NCI-H2029 treated with DMSO at 0.1 percent for 48 hours (cell line): ENCODE measurements around the gene LILRB5.
A peak's percentile ranks its signal among the peaks of the same experiment; 100 is the strongest.
"Not testable (repeated sequence)": the region's sequence is repeated elsewhere in the genome, so short reads cannot be mapped to it uniquely, and the experiment has no call there.

ENCODE experiments used
- DNase-seq: peaks from one replicate; lab custom pipeline; 2025; lab: John Stamatoyannopoulos, UW

Gene LILRB5

DNA sequence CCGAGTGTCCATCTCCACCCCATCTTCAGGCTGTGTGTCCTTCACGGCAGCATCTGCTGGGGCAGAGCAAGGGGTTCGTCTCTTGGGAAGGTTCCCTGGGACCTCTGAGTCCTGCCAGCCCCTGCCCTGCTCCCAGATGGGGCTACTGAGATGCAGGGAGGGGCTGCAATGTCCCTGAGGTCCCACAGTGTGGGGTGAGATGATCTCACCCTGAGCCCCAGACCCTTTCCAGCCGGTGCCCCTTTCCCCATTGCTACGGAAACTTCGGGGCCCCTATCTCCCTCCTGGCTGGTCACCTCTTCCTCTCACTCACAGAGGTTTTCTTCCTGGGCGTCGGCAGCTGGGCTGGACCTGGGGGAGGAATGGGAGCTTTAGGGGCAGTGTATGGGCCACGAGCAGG, 18.9 kb upstream of the LILRB5 start:
- DNase-seq: no peak

DNA sequence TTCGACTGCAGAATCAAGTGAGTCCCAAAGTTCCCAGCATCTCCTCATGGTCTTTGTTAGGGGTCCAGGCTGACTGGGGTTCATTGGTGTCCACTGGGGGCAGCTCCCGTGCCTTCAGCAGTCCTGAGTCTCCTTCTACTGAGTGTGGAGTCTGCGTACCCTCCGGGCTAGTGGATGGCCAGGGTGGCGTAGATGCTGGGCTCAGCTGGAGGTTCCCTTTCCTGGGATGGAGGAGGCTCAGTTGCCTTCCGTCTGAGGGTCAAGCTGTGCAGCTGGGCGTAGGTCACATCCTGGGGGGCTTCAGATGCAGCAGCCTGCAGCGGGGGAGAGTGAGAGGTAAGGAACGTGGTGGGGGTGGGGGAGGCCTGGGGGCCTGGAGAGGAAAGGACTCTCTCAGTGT, 17.4 kb upstream of the LILRB5 start:
- not testable (repeated sequence) for DNase-seq

DNA sequence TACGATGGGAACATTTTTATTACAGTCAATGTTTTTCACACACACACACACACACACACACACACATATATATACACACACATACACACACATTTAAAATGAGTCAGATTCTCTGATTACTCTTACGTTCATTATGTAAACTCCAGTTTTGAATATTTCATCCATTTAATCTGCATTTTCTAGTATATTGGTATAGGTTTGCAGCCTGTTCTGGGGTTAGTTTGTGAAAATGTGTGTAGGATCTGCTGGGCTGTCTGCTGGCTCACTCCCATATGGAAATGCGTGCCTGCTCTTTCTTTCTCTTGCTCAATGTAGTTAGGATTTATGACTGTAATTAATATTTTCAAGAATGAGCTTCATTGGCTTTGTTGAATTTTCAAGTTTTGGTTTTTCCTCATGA, 16.7 kb upstream of the LILRB5 start:
- DNase-seq: no peak

DNA sequence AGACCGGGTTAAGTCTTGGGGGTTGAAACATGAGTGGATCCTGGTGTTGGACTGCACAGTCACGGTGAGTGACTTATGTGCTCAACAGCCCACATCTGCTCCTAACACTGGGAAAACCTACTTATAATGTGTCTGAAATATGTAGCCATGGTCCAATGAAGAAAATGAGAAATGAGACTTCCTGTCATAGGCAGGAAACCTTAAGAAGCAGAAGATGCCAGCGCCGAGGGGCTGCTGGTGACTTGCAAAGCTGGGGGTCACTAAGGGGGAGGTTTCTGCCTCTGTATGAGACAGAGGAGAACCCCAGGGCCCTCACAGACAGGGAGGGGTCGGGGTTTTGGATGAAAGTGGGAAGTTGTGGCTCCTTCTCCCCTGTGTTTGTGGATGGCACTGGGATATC, 15.1 kb upstream of the LILRB5 start:
- not testable (repeated sequence) for DNase-seq

DNA sequence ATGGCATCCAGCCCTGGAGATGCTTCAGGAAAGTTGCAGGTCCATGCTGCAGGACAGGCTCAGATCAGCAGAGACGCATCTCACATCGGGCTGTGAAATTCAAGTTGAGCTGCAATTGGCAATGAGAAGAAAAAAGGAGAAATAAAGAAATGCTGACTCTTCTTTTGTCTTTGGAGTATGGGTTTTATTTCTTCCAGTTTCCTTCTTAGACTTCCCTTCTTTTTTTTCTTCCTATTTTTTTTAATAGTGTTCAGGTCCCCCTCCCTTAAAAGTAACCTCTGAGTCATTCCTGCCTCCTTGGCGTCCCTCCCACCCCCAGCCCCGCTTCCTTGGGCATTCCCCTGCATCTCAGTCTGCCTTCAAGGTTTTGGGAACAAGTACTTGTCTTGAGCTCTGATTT, 14.5 kb upstream of the LILRB5 start:
- not testable (repeated sequence) for DNase-seq

DNA sequence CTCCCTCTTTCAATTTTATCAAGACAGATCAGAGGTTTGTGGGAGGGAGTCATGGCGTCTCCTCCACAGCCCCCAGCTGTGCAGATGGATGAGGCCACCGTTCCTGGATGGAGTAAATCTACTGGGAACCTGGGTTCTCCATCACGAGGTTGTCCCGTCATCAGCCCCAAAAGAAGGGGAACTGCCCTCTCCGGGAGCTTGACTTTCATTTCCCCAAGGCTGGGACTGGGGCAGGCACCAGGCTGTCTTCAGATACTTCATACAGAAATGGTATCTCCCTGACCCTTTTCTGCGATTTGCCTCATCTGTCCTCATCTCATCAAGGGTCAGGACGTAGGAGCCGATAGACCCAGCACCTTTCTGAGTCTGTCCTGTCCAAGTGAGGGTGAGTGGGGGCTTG, 14.0 kb upstream of the LILRB5 start:
- DNase-seq: no peak

DNA sequence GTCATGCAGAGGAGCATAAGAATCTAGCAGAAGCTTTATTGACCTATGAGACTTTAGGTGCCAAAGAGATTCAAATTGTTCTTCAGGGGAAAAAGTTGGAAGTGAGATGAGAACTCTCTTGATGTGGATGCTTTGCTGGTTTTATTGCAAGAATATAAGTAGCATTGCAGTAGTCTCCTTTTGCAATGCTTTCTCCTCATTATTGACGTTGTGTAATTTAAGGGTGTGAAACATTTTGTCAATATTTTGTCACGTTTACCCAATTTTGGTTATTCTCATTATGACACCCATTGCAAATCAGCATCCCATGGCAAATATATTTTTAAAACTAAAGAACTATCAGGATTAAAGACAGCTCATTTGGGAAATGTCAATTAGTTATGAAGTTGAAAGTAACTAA, 11.9 kb upstream of the LILRB5 start:
- DNase-seq: no peak

DNA sequence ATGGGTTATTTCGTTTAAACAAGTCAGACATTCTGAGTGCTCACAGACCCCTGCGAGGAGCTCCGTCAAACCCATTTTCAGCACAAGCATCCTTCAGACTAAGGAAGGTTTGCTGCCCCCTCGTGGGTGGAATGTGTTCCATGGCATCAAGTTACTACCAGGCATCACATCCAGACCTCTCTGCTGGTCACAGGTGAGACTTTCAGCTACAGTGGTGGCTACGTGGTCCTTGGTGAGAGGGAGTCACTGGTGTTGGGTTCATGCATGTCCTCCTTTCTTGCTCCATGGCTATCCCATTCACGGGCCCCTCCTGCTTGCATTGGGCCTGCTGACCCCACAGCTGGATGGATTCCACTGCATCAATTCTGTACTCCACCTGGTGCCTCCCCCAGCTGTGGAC, 9.1 kb upstream of the LILRB5 start:
- peak; percentile 50 for DNase-seq

DNA sequence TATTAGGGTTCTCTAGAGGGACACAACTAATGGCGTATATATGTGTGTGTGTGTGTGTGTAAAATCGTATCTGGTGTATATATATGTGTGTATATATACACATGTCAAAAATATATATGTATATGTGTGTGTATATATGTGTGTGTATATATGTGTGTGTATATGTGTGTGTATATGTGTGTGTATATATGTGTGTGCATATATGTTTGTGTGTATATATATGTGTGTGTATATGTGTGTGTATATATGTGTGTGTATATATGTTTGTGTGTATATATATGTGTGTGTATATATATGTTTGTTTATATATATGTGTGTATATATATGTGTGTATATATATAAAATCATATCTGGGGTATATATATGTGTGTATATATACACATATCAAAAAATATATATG, 5.4 kb upstream of the LILRB5 start:
- DNase-seq: no peak

DNA sequence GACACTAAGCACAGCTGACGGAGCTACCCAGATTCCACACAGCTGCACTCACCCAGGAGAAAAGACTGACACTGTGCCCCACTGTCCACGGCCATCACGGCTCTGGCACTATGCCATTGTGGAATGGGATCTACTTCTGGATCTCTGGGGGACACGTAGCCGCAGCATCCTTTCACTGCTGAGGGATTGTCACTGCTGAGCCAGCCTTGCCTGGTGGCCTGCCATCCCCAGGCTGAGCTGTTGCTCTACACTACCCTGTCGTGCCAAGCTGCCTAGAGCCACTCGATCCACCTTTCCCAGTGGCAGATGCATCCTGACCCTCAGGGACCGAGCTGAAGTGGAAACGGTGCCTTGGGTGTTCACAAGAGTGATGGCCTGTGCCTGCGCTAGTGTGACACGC, 5.0 kb upstream of the LILRB5 start:
- no peak for DNase-seq

DNA sequence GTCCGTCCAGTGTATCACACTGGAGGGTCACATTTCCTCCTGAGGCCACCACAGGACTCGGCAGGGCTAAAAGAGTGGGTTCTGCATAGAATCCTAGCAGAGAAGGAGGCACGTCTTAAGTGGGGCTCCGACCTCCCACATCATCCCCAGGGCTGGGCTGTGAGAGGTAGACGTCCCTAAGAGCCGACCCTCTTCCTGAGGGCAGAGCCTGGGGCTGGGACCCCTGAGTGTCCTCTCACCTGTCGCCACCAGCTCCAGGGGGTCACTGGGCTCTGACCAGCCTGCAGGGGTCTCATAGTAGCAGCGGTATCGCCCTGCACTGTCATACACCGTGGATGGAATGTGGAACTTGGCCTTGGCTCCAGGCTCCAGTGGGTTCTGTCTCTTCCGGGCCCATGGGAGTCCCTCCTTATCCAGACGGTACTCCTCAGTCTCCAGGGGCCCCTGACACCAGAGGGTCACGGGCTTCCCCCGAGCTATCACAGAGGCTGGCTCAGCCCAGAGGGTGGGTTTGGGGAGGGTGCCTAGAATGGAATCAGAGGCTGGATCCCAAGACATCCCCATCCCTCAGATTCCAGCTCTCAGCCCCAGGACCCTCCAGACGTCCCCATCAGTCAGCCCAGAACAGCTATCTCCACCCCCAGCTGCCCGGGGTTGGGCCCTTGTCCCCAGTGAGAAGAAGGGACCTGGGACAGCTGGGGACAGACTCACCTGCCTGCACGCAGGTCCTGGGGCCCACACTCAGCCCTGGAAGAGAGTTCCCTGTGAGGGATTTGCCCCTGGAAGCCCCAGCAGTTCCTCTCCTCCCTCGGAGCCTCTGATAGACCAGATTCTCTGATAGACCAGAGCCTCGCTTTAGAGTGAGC, 590 bp downstream of the LILRB5 start:
- no peak for DNase-seq

DNA sequence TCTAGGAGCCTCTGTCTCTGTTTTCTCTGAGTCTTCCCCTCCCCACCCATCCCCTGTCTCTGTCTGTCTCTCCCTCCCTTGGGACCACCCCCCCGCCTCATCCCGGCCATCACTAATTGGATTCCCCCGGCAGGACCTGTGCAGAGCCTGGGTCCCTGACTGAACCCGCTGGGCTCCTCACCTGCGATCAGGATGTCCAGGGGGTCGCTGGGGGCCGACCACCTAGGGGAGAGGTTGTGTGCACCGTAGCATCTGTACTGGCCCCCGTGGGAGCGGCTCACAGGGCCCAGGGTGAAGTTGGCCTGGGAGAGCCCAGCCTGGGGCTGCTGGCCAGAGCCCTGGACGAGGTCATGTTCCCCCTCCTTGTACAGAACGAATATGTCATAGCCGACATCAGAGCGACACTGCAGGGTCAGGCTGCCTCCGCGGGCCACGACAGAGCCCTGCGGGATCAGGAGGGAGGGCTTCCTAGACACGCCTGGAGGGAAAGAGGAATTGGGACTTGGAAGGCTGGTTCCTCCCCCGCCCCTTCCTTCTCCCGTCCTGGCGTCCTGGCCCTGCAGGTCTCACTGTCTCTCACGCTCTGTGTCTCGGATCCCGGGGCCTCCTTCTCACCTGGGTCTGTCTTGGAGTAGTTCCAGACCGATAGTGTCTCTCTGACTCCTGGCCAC, 1.8 kb downstream of the LILRB5 start:
- DNase-seq: no peak

DNA sequence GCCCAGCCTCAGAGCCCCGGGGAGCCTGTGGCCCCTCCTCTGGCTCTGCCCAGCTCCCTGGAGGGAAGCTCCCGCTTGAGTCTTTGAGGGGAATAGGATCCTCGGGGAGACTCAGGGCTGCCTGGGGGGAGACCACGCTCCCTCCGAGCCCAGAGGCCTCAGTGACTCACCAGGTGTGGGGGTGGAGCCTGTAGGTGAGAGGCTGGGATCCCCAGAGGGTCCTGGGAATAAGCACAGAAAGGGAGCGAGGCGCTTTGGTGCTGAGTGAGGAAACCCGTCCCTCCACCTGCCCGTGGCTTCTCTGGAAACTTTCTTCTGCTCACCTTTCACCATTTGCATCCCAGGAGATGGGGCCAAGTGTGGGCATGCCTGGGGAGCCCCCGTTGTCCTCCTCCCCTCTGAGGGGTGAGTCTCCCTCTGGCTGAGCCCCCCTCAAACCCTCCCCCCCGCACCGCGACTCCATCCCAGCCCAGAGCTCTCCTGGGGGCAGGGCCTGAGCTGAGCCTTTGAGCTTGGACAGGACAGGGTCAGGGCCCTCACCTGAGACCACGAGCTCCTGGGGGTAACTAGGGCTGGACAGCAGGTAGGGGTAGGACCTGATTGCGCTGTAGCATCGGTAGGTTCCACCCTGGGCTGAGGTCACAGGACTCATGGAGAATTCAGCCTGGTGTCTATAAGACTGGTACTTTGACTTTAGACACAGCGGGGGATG, 2.7 kb downstream of the LILRB5 start:
- DNase-seq: no peak

DNA sequence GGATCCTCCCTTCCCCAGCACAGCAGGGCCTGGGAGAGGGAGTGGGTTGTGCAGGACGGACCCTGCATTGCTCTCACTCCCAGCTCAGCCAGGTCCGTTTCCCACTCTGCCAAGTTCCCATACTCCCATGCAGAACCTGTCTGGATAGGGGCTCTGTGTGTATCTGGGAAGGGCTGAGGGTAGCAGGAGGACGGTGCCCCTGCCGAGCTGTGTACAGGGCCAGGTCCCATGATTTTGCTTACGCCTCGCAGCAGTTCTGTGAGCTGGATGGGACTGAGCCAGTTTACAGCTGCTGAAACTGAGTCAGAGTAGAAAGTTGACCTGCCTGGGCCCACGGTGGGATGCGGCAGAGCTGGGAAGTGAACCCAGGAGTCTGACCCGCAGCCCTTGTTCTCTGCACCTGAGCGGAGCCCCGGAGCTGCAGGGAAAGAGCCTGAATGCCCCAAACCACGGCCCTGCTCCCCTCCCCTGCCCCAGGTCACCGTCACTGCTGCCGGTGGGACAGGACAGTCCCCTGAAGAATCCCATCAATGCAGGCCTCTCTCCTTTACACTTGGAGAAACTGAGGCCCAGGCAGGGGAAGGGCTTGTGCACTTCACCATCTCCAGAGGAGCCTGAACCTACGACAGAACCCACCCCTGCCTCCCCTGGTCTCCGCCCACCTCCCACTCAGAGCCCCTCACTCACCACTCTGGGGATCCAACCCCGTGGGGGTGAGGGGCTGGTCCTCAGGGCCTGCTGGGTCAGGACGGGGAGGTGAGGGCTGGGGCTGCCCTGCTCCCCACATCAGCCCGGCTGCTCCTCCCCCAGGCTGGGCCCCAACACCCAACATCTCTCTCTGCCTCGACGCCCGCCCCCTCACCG, 3.5 kb downstream of the LILRB5 start:
- DNase-seq: no peak

DNA sequence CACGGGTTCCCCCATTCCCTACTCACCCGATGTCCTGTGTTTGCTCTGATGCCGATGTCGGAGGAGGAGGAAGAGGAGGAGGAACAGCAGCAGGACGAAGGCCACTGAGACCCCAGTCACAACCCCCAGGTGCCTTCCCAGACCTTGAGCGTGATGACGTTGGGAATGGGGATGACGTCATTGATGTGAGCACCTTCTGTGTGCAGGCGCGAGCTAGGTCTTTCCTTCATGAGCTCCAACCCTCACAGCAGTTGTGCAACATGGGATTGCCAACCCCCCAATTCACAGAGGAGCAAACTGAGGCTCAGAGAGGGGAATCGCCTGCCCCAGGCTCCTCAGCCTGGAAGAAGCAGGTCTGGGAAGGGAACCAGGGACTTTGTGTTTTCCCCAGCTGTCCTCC, 4.2 kb downstream of the LILRB5 start:
- no peak for DNase-seq

DNA sequence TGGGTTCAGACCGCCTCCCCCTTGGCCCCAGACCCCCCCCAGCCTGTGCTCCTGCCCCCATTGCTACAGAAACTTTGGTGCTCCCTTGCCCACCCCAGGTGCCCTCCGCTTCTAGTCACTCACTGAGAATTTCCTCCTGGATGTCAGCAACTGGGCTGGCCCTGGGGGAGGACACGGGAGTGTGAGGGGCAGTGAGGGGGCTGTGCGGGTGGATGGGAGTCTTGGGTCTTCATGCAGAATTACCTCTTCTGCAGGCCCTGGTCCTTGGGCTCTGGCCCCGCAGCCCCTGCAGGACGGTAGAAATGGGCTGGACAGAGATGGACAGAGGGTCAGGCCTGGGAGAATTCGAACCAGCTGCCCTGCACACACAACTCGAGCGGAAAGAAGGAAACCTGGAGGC, 4.8 kb downstream of the LILRB5 start:
- DNase-seq: no peak

DNA sequence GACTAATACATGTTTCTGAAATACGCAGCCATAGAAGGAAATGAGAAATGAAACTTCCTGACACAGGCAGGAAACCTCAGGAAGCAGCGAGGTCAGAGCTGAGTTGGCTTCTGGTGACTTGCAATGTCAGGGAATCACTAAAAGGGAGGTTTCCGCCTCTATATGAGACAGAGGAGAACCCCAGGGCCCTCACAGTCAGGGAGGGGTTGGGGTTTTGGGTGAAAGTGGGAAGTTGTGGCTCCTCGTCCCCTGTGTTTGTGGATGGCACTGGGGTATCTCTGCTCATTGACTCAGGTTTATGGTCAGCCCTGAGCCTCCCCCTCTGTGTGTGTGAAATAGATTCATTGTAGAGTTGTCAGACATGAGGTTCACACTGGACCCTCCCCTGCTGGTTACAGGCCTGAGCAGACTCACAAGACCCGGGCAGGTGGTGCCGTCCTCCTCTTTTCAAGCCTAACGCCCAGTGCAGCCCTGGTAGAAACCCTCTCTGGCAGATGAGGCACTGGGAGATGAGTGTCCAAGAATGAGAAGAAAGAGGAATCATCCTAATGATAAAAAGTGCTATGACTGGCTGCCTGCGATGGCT, 9.0 kb downstream of the LILRB5 start:
- DNase-seq: no peak

DNA sequence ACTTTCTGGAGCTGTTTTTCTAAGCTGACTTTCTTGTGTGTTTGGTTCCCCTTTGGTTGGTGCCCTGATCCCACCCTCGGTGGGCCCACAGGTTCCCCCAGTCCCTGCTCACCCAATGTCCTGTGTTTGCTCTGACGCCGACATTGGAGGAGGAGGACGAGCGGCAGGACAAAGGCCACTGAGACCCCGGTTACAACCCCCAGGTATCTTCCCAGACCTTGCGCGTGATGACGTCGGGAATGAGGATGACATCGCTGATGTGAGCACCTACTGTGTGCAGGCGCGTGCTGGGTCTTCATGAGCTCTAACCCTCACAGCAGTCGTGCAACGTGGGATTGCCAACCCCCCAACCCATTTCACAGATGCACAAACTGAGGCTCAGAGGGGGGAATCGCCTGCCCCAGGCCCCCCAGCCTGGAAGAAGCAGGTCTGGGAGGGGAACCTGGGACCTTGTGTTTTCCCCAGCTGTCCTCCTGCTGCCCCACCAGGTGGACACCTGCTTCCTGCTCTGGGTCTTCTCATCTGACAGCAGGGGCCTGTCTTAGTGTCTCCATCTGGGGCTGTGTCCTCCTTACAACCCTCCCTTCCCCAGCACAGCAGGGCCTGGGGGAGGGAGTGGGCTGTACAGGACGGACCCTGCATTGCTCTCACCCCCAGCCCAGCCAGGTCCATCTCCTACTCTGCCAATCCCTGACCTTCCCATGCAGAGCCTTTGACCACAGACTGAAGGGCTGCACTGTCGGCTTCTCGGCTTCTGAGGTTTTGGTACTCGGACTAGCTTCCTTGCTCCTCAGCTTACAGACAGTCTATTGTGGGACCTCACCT, 9.8 kb downstream of the LILRB5 start:
- DNase-seq: no peak

DNA sequence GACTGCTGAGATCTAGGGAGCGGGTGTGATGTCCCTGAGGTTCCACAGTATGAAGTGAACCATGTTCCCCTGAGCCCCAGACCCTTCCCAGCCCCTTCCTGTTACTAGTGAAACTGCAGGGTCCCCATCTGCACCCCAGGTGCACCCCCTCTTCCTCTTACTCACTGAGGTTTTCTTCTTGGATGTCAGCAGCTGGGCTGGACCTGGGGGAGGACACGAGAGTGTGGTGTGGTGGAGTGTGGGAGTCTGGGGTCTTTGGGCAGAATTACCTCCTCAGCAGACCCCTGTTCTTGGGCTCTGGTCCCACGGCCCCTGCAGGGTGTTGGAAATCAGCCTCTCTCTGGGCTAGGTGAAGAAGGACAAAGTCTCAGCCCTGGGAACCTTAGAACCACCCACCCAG, 11.1 kb downstream of the LILRB5 start:
- no peak for DNase-seq

DNA sequence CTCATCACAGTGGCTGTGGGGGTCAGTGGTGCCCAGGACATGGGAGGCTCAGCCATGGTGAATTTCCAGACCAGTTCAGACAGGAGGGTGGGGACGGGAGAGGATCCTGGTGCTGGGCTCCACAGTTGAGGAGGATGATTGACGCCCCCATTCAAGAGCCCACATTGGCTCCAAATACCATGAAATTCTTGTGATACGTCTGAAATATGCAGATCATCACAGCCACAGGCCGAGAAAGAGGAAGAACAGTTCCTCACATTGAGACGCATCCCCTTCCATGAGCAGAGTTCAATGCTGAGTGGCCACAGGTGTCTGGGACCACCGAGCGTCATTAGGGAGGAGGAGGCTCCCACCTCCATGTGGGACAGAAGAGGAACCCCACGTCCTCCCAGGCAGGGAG, 13.3 kb downstream of the LILRB5 start:
- DNase-seq: not testable (repeated sequence)

DNA sequence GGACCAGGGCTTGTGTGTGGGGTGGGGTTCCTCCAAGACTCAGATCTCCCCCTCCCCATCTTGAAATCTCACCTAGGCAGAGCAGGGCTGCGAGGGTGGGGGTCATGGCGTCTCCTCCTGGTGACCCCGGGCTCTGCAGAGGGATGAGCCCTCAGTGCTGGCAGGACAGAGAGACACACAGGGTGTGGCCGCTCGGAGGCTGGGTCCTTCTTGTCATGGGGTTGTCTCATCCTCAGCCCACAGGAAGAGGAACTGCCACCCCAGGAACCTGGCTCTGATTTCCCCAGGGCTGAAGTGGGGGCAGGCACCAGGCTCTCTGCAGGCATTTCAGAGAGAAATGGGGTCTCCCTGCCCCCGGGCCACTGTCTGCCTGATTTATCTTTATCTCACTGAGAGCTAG, 14.4 kb downstream of the LILRB5 start, which contains the start of gene LILRA6:
Gene LILRA6, minus strand, starts transcription at position 145 of the 400 bp plus-strand sequence.
- not testable (repeated sequence) for DNase-seq
